Astrocyte of the hippocampus (primary cell): ENCODE results near the gene KIZ.

Experiments
- DNase-seq: peaks from one replicate; pipeline ENCODE4 v3.0.0; 2011; ENCODE audit warnings: low read depth, low spot score

The KIZ gene

GRCh38 chr20:21177767-21178166 is 51.9 kb downstream of the KIZ start:
- DNase-seq: no peak

DNA sequence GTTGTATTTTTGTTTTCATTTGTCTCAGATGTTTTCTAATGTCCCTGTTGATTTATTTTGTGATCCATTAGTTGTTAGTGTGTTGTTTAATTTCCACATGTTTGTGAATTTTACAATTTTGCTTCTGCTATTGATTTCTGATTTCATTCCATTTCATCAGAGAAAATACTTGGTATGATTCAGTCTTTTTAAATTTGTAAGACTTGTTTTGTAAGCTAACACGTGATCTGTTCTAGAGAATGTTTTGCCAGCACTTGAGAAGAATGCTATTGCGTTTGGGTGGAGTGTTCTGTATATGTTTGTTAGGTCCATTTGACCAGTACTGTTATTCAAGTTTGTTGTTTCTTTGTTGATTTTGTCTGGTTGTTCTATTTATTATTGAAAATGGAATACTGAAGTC is 53.9 kb downstream of the KIZ start:
- no peak for DNase-seq

DNA sequence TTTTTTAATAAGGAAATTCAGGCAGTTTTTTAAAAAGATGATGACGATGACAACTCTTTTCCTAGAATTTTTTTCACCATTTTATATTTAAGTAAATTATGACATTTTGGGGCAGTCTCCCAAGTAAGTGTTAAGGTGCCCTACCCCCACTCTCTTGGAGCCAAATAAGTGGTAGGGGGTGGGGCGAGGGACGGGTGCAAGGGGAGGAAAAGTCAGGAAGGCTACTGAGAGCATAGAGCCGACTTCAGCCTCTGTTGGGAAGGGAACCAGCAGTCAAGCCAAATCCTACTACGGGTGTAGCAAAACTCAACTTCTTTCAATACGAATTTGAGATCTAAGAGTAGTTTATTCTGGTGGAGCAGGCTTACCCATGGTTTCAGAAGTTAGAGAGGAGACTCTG is 54.4 kb downstream of the KIZ start:
- no peak for DNase-seq

DNA sequence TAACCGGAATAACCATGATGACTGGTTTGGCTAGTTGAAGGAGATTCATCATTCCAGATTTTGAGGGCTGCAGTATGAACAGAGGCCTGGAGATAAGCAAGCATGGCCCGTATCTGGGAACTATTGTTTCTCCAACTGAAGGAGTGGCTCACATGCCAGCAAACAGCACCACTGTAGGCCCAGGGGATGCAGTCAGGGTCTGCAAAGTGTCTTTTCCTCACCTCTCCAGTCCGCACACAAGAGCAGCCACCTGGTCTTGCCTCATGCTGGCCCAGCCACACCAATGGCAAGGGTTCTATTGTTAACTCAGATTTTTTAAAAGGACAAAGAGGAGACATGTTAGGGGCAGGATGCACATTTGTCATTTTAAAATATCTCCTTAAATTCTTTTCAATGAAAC is 55.1 kb downstream of the KIZ start:
- no peak for DNase-seq

GRCh38 chr20:21182832-21183563 is 57.1 kb downstream of the KIZ start:
- peak; percentile 52 for DNase-seq

GRCh38 chr20:21183722-21184121 is 57.8 kb downstream of the KIZ start:
- DNase-seq: no peak

DNA sequence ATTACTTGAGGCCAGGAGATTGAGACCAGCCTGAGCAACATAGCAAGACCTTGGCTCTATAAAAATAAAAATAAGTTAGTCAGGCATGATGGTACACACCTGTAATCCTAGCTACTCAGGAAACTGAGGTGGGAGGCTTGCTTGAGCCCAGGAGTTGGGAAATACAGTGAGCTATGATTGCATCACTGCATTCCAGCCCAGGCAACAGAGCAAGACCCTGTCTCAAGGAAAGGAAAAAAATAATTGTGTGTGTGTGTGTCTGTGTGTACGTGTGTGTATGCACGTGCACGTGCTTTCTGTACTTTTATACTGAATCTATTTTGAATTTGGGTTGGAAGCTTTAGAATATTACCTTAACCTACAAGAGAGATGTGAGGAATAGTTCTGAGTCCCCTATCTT is 58.9 kb downstream of the KIZ start:
- DNase-seq: no peak

DNA sequence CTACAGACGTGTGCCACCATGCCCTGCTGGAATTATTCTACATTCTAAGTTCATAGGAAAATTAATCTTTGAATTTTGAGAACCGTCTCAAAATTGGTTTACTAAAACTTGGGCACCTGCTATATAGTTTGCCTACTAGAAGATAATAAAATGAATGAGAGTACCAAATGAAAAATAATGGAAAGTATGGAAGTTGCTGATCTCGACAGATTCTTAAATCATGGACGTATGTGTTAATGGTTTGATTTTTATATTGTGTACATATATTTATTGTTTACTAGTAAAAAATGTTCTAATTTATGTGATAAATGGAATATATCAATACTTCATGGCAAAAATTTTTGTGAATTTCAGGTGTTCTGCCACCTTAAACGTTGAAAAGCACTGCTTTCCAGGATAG is 60.0 kb downstream of the KIZ start:
- no peak for DNase-seq

- DNase-seq: peak; percentile 22
These were observed 64.1 kb downstream of the KIZ start for GRCh38 chr20:21189761-21190523.

- no peak for DNase-seq
These were observed 65.0 kb downstream of the KIZ start for GRCh38 chr20:21190869-21191268.

DNA sequence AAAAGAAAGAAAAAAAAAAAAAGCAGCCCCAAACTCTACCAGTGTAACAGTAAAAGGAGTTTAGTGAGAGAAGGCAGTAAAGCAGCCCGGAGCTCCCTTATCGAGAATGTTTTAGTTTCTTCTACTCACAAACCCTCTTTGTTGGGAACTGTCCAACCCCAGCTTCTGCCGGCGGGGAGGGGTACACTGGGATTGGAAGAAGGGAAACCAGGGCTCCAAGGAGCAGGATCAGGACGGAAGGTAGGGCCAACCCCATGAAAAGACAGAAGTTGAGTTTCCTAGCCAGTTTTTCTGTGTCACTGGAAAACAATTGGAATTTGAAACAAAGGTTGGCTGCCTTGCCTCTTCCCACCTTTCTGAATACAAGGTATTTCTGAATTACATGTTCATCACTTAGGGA is 66.0 kb downstream of the KIZ start:
- DNase-seq: peak; percentile 45

DNA sequence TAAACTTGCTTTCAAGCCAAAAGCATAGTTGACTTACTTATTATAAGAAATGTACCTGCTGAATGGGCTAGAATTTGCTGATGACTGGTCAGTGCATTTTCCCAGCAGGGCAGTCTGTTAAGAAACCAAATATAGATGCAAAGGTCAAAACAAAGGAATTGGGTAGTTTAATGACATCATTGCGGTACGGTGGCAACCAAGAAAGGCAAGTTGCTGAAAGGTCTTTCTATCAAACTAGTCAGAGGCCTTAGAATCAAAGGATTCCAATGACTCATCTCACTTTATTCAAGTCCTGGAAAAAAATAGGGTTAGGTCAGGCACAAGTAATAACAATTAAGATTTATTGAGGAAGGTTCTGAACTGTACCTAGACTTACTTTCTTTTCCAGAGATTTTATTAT is 76.4 kb downstream of the KIZ start:
- DNase-seq: peak; percentile 86

- no peak for DNase-seq
These were observed 77.3 kb downstream of the KIZ start for GRCh38 chr20:21203088-21203656.

DNA sequence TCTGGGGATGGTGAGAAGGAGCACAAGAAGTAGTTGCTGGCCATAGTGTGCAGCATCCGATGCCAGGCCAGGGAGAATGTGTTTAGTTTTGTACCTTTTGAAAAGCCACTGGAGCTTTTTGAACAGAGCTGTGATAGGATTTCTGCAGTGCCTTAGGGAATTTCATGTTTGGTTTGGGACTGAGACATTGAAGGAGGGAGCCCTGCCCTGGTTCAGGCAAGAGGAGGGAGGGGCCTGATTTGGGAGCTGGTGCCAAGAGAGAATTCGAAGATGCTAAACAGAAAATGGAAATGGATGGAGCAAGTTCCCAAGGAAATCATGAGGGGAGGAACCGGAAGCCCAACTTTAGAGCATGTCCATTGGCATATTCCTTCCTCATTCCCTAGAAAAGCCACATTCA is 80.7 kb downstream of the KIZ start:
- DNase-seq: no peak

DNA sequence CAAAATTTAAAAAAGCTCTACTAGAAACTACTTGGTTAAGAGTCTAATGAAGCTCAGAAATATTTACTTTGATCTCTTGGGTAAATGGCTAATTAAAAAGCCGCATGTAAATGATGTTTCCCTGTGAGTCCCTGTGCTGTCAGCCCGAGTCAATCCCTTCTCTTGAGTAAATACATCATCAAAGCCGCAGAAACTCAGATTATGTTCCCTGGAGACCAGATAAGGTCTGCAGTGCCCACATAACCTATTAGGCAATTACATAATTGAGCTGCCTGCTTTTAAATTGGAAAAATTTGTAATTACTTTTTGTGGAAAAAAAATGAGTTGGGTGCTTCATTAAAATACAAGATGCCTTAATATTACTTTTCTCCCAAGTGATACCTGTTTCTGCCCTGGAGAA is 83.1 kb downstream of the KIZ start:
- DNase-seq: no peak

GRCh38 chr20:21209668-21210067 is 83.8 kb downstream of the KIZ start:
- no peak for DNase-seq

DNA sequence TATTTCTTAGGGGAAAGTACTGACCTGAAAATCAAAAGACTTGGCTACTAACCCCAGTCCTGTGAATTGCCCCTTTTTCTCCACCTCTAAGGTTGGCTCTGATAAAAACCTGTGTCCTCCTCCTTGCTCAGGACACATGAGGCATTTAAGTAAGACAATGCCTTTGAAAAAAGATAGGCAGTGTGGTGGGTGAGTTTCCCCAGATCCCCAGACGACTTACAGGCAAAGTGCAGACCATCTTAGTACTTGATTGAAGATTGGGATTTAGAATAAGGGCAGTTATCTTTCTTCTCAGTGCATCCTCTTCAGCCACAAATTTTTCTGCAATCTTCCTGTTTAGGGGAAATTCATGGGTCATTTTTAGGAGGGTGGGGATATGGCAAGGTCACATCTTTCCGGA is 87.8 kb downstream of the KIZ start:
- no peak for DNase-seq

DNA sequence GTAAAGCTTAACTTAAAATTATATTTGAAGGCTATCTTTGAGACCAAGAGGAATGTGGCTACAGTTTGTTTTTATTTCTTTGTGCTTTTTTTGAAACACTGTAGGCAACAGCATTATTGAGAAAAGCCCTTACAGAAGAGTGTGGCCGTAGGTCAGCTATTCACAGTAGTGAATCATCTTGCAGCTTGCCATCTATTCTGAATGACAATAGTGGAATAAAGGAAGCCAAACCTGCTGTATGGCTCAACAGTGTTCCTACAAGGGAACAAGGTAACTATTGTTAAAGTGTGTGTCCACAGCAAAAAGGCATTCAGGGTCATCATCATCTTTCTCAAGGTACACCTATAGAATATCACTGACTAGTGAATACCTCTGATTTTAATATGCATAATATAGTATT is 88.5 kb downstream of the KIZ start:
- peak; percentile 58 for DNase-seq

- no peak for DNase-seq
These were observed 93.8 kb downstream of the KIZ start for GRCh38 chr20:21219686-21220085.

DNA sequence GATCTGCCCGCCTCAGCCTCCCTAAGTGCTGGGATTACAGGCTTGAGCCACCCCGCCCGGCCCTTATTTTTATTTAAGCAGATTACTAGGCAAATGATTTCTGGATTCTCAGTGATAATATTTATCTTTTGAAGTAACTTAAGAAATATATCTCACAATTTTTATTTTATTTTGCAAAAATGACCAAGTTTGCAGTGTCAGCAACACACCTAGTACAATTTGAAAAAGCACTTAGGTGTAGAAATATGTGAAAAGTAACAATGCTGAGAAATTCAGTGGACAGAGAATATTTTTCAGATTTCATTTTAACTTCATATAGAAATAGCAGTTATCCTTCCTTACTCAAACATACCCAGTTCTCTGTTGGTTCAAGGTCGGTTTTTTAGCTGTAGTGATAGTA is 98.3 kb downstream of the KIZ start:
- DNase-seq: no peak

DNA sequence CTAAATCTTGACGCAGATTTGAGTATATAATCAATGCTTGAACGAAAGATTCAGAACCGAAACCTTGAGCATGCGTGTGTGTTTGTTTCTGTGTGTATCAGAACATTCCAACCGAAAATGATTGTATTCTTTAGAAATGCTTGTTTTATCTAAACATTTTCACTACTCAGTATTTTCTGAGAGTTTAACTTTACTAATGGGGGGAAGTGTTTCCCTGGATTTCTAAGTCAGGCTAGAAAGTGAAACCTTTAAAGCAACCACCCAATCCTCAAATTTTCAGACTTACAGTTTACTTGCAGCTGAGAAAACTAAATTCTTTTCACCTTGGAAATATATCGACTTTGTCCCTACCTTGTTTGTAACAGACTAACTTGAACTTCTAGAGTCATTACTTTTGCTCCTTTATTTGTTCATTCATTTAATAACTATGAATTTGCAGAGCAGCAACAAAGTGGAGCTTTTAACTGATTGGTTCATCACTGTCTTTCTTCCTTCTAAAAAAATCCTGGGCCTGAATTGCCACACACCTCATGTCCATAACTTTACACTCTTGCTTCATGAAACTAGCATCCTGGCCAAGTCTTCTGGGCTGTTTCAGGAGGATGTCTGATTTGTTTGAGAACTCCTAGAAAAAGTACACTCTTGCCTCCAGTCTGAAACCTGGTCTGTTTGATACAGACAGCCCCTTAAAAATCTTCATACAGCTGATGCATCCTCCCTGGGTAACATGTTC is 99.5 kb downstream of the KIZ start:
- no peak for DNase-seq

- DNase-seq: no peak
These were observed 102.6 kb downstream of the KIZ start for GRCh38 chr20:21228511-21228910.
